ENCODE results near the gene TPI1.

DNA sequence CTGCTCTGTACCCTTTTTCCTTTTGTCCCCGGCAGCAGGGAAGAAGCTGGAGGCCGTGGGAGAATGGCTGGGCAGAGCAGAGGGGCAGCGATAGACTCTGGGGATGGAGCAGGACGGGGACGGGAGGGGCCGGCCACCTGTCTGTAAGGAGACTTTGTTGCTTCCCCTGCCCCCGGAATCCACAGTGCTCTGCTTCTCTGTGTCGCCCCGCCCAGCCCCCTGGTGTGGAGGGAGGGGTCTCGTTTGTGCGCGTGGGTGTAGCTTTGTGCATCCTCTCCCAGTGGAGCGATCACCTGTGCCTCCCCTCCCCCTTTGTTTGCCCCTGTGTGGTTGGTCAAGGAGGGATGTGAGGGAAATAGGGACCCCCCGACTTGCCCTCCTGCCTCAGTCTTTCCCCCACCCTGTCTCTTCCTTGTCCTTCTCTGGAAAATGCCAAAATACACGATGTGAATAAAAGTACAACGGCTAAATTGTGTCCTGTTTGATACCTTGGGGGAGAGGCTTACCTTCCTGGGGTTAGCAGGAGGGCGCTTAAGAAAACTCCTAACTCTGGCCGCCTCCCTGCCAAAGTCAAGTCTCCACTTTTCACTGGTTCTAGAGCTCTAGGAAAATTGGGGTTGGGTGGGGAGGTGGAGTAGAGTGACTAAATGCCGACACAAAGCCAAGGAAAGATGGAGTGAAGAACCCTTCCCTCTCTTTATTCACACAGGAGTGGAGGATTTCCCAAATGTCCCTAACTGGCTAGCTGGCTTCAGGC is 990 bp upstream of the TPI1 start:
- TF ChIP-seq RAD21 (IDR thresholded peaks at IDR 0.05; ENCODE audit: low read depth) (no peak), CEBPB (IDR thresholded peaks at IDR 0.05) (no peak), EP300 (IDR thresholded peaks at IDR 0.05; ENCODE audit: borderline replicate concordance) (no peak), EGR1 (IDR thresholded peaks at IDR 0.05) (peak; percentile 82), CREB1 (IDR thresholded peaks at IDR 0.05; ENCODE audit: low read depth) (no peak), TAF1 (IDR thresholded peaks at IDR 0.05; ENCODE audit: low read depth) (no peak)
- TF ChIP-seq, protein P1, sequence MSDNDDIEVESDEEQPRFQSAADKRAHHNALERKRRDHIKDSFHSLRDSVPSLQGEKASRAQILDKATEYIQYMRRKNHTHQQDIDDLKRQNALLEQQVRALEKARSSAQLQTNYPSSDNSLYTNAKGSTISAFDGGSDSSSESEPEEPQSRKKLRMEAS (IDR thresholded peaks at IDR 0.05) = no peak
- TF ChIP-seq, protein P2, sequence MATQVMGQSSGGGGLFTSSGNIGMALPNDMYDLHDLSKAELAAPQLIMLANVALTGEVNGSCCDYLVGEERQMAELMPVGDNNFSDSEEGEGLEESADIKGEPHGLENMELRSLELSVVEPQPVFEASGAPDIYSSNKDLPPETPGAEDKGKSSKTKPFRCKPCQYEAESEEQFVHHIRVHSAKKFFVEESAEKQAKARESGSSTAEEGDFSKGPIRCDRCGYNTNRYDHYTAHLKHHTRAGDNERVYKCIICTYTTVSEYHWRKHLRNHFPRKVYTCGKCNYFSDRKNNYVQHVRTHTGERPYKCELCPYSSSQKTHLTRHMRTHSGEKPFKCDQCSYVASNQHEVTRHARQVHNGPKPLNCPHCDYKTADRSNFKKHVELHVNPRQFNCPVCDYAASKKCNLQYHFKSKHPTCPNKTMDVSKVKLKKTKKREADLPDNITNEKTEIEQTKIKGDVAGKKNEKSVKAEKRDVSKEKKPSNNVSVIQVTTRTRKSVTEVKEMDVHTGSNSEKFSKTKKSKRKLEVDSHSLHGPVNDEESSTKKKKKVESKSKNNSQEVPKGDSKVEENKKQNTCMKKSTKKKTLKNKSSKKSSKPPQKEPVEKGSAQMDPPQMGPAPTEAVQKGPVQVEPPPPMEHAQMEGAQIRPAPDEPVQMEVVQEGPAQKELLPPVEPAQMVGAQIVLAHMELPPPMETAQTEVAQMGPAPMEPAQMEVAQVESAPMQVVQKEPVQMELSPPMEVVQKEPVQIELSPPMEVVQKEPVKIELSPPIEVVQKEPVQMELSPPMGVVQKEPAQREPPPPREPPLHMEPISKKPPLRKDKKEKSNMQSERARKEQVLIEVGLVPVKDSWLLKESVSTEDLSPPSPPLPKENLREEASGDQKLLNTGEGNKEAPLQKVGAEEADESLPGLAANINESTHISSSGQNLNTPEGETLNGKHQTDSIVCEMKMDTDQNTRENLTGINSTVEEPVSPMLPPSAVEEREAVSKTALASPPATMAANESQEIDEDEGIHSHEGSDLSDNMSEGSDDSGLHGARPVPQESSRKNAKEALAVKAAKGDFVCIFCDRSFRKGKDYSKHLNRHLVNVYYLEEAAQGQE (IDR thresholded peaks at IDR 0.05; ENCODE audit: low read depth) = no peak
